GM13976 (cell line): ENCODE measurements around the gene NPIPB4.
"Not testable (repeated sequence)": the region's sequence is repeated elsewhere in the genome, so short reads cannot be mapped to it uniquely, and the experiment has no call there.

Experiments
- DNase-seq: peaks from one replicate; pipeline ENCODE4 v3.0.0; 2012; ENCODE audit warnings: low spot score
- CTCF ChIP-seq: IDR thresholded peaks from 2 replicates; pipeline ENCODE4 v1.5.1; 2012; ENCODE audit warnings: borderline replicate concordance, mild to moderate bottlenecking; ENCODE audit not compliant: insufficient read depth; ENCODE audit errors: extremely low read depth, missing control alignments, control extremely low read depth
- in situ Hi-C: fragments of 300-500 bp; cut with MboI; formaldehyde crosslinking; loops from one replicate; pipeline ENCODE4 v1.12.0; 2022; ENCODE audit warnings: low sequenced_read_pairs, mixed read lengths, inconsistent platforms; ENCODE audit not compliant: unreplicated experiment

The NPIPB4 gene

GRCh38 chr16:21801538-21802374, 55.8 kb downstream of the NPIPB4 start:
- in situ Hi-C loops: loop anchor here (25.0 kb wide), 1 partner anchor 386 kb away; no protein-coding TSS in a partner anchor
- peak; percentile 21 for TF ChIP-seq CTCF
- not testable (repeated sequence) for DNase-seq

- DNase-seq, in situ Hi-C loops: not testable (repeated sequence)
Measured at GRCh38 chr16:21798601-21799000, 59.0 kb downstream of the NPIPB4 start.

GRCh38 chr16:21793310-21793709, 64.2 kb downstream of the NPIPB4 start:
- in situ Hi-C loops, DNase-seq: not testable (repeated sequence)

GRCh38 chr16:21790506-21790905, 67.0 kb downstream of the NPIPB4 start:
- in situ Hi-C loops, DNase-seq: not testable (repeated sequence)
